OCI-M2 (cell line): ENCODE data around the gene HCN4.

ENCODE experiments used
- DNase-seq: peaks from one replicate; lab custom pipeline; 2025; ENCODE audit not compliant: unreplicated experiment; lab: John Stamatoyannopoulos, UW

HCN4 gene

GRCh38 chr15:73298522-73299245 lies 70.1 kb downstream of the HCN4 start:
- DNase-seq = no peak

GRCh38 chr15:73296609-73297353 lies 72.0 kb downstream of the HCN4 start:
- no peak for DNase-seq

- DNase-seq = no peak
Measured at GRCh38 chr15:73295630-73296286, 73.0 kb downstream of the HCN4 start.

- DNase-seq = no peak
Measured at GRCh38 chr15:73293773-73294172, 75.0 kb downstream of the HCN4 start.

- DNase-seq = no peak
Measured at GRCh38 chr15:73291441-73291840, 77.3 kb downstream of the HCN4 start.

- DNase-seq = no peak
Measured at GRCh38 chr15:73287019-73287418, 81.7 kb downstream of the HCN4 start.

- DNase-seq = no peak
Measured at GRCh38 chr15:73286311-73286710, 82.4 kb downstream of the HCN4 start.

- DNase-seq = no peak
Measured at GRCh38 chr15:73284090-73284716, 84.6 kb downstream of the HCN4 start.

- no peak for DNase-seq
Measured at GRCh38 chr15:73283366-73283962, 85.3 kb downstream of the HCN4 start.

- no peak for DNase-seq
Measured at GRCh38 chr15:73282567-73283365, 86.0 kb downstream of the HCN4 start.

- no peak for DNase-seq
Measured at GRCh38 chr15:73275862-73276261, 92.9 kb downstream of the HCN4 start.

GRCh38 chr15:73273181-73274002 lies 95.4 kb downstream of the HCN4 start:
- DNase-seq = no peak

GRCh38 chr15:73270366-73271097 lies 98.2 kb downstream of the HCN4 start:
- no peak for DNase-seq
